ENCODE measurements around the gene ALDH5A1. TPM values are rescaled to one million over a fixed set of nuclear protein-coding genes. Genes with fewer than 3 reads are reported as not detected.

The ALDH5A1 gene
- total and polyA plus RNA-seq, 10 of the 15 experiments (the other 5 are each of a cell fraction or from before 2014, with no cell fraction given), result 2.6 to 13.8 (median 9.3) TPM

DNA sequence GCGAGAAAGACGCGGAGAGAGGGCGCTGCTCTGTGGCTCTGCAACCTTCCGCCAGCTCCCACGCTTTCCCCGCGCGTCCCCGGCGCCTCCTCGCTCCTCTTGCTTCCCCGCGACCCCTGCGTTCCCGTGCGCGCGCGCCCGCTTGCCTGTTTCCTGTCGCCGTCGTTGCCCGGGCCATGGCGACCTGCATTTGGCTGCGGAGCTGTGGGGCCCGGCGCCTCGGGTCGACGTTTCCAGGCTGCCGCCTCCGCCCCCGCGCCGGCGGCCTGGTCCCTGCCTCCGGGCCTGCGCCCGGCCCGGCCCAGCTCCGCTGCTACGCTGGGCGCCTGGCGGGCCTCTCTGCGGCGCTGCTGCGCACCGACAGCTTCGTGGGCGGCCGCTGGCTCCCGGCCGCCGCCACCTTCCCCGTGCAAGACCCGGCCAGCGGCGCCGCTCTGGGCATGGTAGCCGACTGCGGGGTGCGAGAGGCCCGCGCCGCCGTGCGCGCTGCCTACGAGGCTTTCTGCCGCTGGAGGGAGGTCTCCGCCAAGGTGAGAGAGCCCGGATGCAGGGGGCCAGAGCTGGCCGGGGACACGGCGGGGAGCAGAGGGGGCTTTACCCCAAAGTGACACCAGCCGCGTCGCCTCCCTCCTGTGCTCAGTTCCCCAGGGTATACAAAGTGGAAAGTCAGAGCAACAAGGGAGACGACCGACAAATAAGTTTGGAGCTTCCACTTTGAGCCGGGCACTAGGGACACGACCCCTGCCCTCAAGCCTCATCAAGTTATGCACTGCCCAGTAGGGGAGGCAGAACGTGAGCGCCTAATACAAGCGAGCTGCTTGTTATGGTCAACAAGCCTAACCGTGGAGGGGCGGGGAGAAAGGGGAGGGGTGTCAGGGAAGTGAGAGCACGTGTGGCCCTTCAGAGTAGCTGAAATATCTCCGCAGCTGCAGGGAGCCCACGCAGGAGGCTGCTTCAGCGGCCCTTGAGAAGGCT lies at the start of gene ALDH5A1 (continued):
- TF ChIP-seq, protein P1, sequence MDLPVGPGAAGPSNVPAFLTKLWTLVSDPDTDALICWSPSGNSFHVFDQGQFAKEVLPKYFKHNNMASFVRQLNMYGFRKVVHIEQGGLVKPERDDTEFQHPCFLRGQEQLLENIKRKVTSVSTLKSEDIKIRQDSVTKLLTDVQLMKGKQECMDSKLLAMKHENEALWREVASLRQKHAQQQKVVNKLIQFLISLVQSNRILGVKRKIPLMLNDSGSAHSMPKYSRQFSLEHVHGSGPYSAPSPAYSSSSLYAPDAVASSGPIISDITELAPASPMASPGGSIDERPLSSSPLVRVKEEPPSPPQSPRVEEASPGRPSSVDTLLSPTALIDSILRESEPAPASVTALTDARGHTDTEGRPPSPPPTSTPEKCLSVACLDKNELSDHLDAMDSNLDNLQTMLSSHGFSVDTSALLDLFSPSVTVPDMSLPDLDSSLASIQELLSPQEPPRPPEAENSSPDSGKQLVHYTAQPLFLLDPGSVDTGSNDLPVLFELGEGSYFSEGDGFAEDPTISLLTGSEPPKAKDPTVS (IDR thresholded peaks at IDR 0.05; ENCODE audit: low read depth, low read length), result no peak
- TF ChIP-seq CBX5 (IDR thresholded peaks at IDR 0.05; ENCODE audit: low read depth) (no peak), PML (IDR thresholded peaks at IDR 0.05; ENCODE audit: low read length) (no peak), BACH1 (IDR thresholded peaks at IDR 0.05; ENCODE audit: borderline replicate concordance) (peak; percentile 73; the same call in 1 of the 2 replicates), NBN (IDR thresholded peaks at IDR 0.05) (peak; percentile 31; the same call in 1 of the 2 replicates), SMAD5 (IDR thresholded peaks at IDR 0.05; ENCODE audit: low read depth) (no peak), YBX1 (IDR thresholded peaks at IDR 0.05) (no peak), TCF7 (IDR thresholded peaks at IDR 0.05; ENCODE audit: borderline replicate concordance) (no peak), BRCA1 (IDR thresholded peaks at IDR 0.05; ENCODE audit: low read depth, low read length) (no peak), MEF2B (IDR thresholded peaks at IDR 0.05; ENCODE audit: partially characterized antibody, poor library complexity, severe bottlenecking) (peak; percentile 81), CREM (IDR thresholded peaks at IDR 0.05; ENCODE audit: low read depth) (no peak), SIX5 (IDR thresholded peaks at IDR 0.05; ENCODE audit: low read depth, low read length, severe bottlenecking) (no peak), LARP7 (IDR thresholded peaks at IDR 0.05) (peak; percentile 96), HDAC2 (IDR thresholded peaks at IDR 0.05) (no peak), EGR1 (IDR thresholded peaks at IDR 0.05; ENCODE audit: borderline replicate concordance in 1 of 2, low read depth in 2 of 2, low read length in 2 of 2) (peak; percentile 32 to 89), JUNB (IDR thresholded peaks at IDR 0.05) (no peak), NR2C2 (IDR thresholded peaks at IDR 0.05; ENCODE audit: borderline replicate concordance, control insufficient read depth, insufficient read length, low read depth) (no peak), BMI1 (IDR thresholded peaks at IDR 0.05; ENCODE audit: borderline replicate concordance) (no peak), IKZF1 (conservative IDR thresholded peaks at IDR 0.05) (peak; percentile 92), EZH2 (IDR thresholded peaks at IDR 0.05; ENCODE audit: borderline replicate concordance, control insufficient read depth, low read depth, low read length) (no peak), SIN3A (IDR thresholded peaks at IDR 0.05; ENCODE audit: low read depth, low read length) (no peak), POU2F2 (IDR thresholded peaks at IDR 0.05; ENCODE audit: borderline replicate concordance, low read depth, low read length) (no peak), NR2F1 (conservative IDR thresholded peaks at IDR 0.05) (peak; percentile 73; the same call in 1 of the 2 replicates), RUNX3 (IDR thresholded peaks at IDR 0.05; ENCODE audit: low read length) (no peak; the same call in 1 of the 2 replicates), IKZF2 (IDR thresholded peaks at IDR 0.05) (peak in 1 of 2 experiments; percentile 22; a peak in 2 of 4 replicates), ZNF384 (IDR thresholded peaks at IDR 0.05; ENCODE audit: borderline replicate concordance, low read depth, low read length) (no peak)
- TF ChIP-seq, protein P2, sequence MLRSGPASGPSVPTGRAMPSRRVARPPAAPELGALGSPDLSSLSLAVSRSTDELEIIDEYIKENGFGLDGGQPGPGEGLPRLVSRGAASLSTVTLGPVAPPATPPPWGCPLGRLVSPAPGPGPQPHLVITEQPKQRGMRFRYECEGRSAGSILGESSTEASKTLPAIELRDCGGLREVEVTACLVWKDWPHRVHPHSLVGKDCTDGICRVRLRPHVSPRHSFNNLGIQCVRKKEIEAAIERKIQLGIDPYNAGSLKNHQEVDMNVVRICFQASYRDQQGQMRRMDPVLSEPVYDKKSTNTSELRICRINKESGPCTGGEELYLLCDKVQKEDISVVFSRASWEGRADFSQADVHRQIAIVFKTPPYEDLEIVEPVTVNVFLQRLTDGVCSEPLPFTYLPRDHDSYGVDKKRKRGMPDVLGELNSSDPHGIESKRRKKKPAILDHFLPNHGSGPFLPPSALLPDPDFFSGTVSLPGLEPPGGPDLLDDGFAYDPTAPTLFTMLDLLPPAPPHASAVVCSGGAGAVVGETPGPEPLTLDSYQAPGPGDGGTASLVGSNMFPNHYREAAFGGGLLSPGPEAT (IDR thresholded peaks at IDR 0.05; ENCODE audit: low read depth), result no peak; the same call in 1 of the 2 replicates
- TF ChIP-seq, protein P3, sequence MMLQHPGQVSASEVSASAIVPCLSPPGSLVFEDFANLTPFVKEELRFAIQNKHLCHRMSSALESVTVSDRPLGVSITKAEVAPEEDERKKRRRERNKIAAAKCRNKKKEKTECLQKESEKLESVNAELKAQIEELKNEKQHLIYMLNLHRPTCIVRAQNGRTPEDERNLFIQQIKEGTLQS (IDR thresholded peaks at IDR 0.05; ENCODE audit: borderline replicate concordance, extremely low read depth, low read depth, low read length), result no peak
- TF ChIP-seq, protein P4, sequence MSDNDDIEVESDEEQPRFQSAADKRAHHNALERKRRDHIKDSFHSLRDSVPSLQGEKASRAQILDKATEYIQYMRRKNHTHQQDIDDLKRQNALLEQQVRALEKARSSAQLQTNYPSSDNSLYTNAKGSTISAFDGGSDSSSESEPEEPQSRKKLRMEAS (IDR thresholded peaks at IDR 0.05; ENCODE audit: low read depth, low read length), result peak; percentile 36; the same call in 1 of the 2 replicates
